CD14-positive monocyte (primary cell): ENCODE data around the gene PTPRE. TPM values are rescaled to one million over a fixed set of nuclear protein-coding genes. Genes with fewer than 3 reads are reported as not detected.
A peak's percentile ranks its signal among the peaks of the same experiment; 100 is the strongest.

ENCODE experiments used
- DNase-seq, 3 donors: peaks; one replicate each; pipeline ENCODE4 v3.0.0-alpha.2; 2011 to 2022
- H2AFZ ChIP-seq: 2 replicates; pipeline ENCODE4 v1.6.0; 2012; ENCODE audit warnings: mild to moderate bottlenecking, low read depth, low read length, inconsistent platforms; ENCODE audit not compliant: insufficient read depth, poor library complexity, severe bottlenecking
- H3K27ac ChIP-seq, 2 donors: 1 replicate in 1 of 2; 2 replicates in 1 of 2; pipeline ENCODE4 v1.5.1; 2012 to 2013; ENCODE audit warnings: low read length in 2 of 2, control low read depth in 1 of 2, inconsistent platforms in 1 of 2, low read depth in 1 of 2, mild to moderate bottlenecking in 1 of 2
- H3K27me3 ChIP-seq, 2 donors: one replicate each; pipeline versions ENCODE4 v1.6.0 to v1.6.1; 2011 to 2013; ENCODE audit warnings: low read length in 2 of 2; ENCODE audit not compliant: control insufficient read depth in 2 of 2, insufficient read depth in 2 of 2
- H3K36me3 ChIP-seq, 2 donors: replicated peaks in 1 of 2; 1 replicate in 1 of 2; 2 replicates in 1 of 2; pipeline versions ENCODE4 v1.5.1 to v1.6.1; 2012 to 2013; ENCODE audit warnings: low read length in 2 of 2, control low read depth in 1 of 2, inconsistent platforms in 1 of 2, mild to moderate bottlenecking in 1 of 2; ENCODE audit not compliant: insufficient read depth in 2 of 2, control insufficient read depth in 1 of 2
- H3K4me1 ChIP-seq, 2 donors: 1 replicate in 1 of 2; 2 replicates in 1 of 2; pipeline versions ENCODE4 v1.5.1 to v1.6.1; 2012 to 2013; ENCODE audit warnings: low read length in 2 of 2, control low read depth in 1 of 2, inconsistent platforms in 1 of 2, mild to moderate bottlenecking in 1 of 2, moderate library complexity in 1 of 2; ENCODE audit not compliant: insufficient read depth in 2 of 2, control insufficient read depth in 1 of 2
- H3K4me2 ChIP-seq: replicated peaks from 2 replicates; pipeline ENCODE3; 2012; ENCODE audit warnings: low read length, moderate library complexity, mild to moderate bottlenecking; ENCODE audit not compliant: poor library complexity, severe bottlenecking; ENCODE audit errors: extremely low read depth
- H3K4me3 ChIP-seq, 3 experiments: fragments of 200-600 bp in 1 of 3; sonication (generic) in 1 of 3; replicated peaks in 1 of 3; 1 replicate in 2 of 3; 2 replicates in 1 of 3; pipeline ENCODE4 v1.5.1; 2011 to 2013; ENCODE audit warnings: low read length in 3 of 3, mild to moderate bottlenecking in 3 of 3, control low read depth in 2 of 3, low read depth in 2 of 3, inconsistent platforms in 1 of 3, moderate library complexity in 1 of 3
- H3K79me2 ChIP-seq: 2 replicates; pipeline ENCODE4 v1.6.0; 2012; ENCODE audit warnings: mild to moderate bottlenecking, control low read depth, inconsistent platforms, low read length, moderate library complexity; ENCODE audit not compliant: insufficient read depth
- H3K9ac ChIP-seq: 2 replicates; pipeline ENCODE4 v1.6.0; 2017; ENCODE audit warnings: low read length, mild to moderate bottlenecking; ENCODE audit not compliant: insufficient read depth, poor library complexity, severe bottlenecking
- H3K9me3 ChIP-seq, 2 donors: replicated peaks in 1 of 2; 1 replicate in 1 of 2; 2 replicates in 1 of 2; pipeline versions ENCODE4 v1.5.1 to v1.6.1; 2012 to 2013; ENCODE audit warnings: low read length in 2 of 2, control low read depth in 1 of 2; ENCODE audit not compliant: control insufficient read depth in 1 of 2, insufficient read depth in 1 of 2
- H4K20me1 ChIP-seq: 2 replicates; pipeline ENCODE4 v1.6.0; 2012; ENCODE audit warnings: mild to moderate bottlenecking, low read length, control low read depth, moderate library complexity; ENCODE audit not compliant: insufficient read depth
- H3K27ac Mint-ChIP-seq, 7 donors: one replicate each; pipeline ENCODE4 v1.8.0; 2020; ENCODE audit warnings: mild to moderate bottlenecking in 7 of 7, mixed read lengths in 7 of 7, moderate library complexity in 6 of 7, inconsistent platforms in 2 of 7
- H3K27me3 Mint-ChIP-seq, 3 donors: one replicate each; pipeline ENCODE4 v1.8.0; 2021 to 2022; ENCODE audit warnings: low read depth in 3 of 3, mild to moderate bottlenecking in 3 of 3, mixed read lengths in 3 of 3, moderate library complexity in 3 of 3, inconsistent platforms in 1 of 3
- H3K36me3 Mint-ChIP-seq, 2 donors: one replicate each; pipeline ENCODE4 v1.8.0; 2020; ENCODE audit warnings: mixed read lengths in 2 of 2, inconsistent platforms in 1 of 2, mild to moderate bottlenecking in 1 of 2
- H3K4me1 Mint-ChIP-seq: one replicate; pipeline ENCODE4 v1.8.0; 2020; ENCODE audit warnings: mild to moderate bottlenecking, mixed read lengths
- H3K4me3 Mint-ChIP-seq, 2 donors: one replicate each; pipeline ENCODE4 v1.8.0; 2020; ENCODE audit warnings: mild to moderate bottlenecking in 2 of 2, mixed read lengths in 2 of 2, moderate library complexity in 1 of 2
- H3K9me3 Mint-ChIP-seq, 7 donors: one replicate each; pipeline ENCODE4 v1.8.0; 2020 to 2022; ENCODE audit warnings: mixed read lengths in 7 of 7, mild to moderate bottlenecking in 6 of 7, moderate library complexity in 6 of 7, inconsistent platforms in 2 of 7
- WGBS: methylation state at CpG from one replicate; pipeline ENCODE4 v1.1.5; 2013; ENCODE audit warnings: missing lambda C conversion rate; ENCODE audit not compliant: insufficient coverage; 5-methylcytosine and 5-hydroxymethylcytosine counted together
- intact Hi-C, 2 donors: fragments of 100-400 bp; cut with micrococcal nuclease; formaldehyde crosslinking; loops; one replicate each; pipeline versions ENCODE4 v1.15.0 to v1.15.1; 2023
- polyA plus RNA-seq, 3 donors: library from polyadenylated mRNA; depleted of rRNA in 1 of 3; unstranded in 2 of 3; stranded (reverse) in 1 of 3; fragments of 300-500 nt in 2 of 3; fragments of >200 nt in 1 of 3; fragmentation: Illumina TruSeq in 2 of 3; gene quantifications; 1 replicate in 2 of 3; 2 replicates in 1 of 3; pipeline ENCODE4 v1.2.3, GENCODE V29; 2012 to 2021
- TF ChIP-seq, protein P1 (sequence below): fragments of 200-600 bp; IDR thresholded peaks from one replicate; pipeline ENCODE4 v1.8.0; 2022; ENCODE audit warnings: antibody characterized with exemption, mild to moderate bottlenecking

The PTPRE gene
- polyA plus RNA-seq, 3 donors, result 95.2 to 271 (median 125) TPM

DNA sequence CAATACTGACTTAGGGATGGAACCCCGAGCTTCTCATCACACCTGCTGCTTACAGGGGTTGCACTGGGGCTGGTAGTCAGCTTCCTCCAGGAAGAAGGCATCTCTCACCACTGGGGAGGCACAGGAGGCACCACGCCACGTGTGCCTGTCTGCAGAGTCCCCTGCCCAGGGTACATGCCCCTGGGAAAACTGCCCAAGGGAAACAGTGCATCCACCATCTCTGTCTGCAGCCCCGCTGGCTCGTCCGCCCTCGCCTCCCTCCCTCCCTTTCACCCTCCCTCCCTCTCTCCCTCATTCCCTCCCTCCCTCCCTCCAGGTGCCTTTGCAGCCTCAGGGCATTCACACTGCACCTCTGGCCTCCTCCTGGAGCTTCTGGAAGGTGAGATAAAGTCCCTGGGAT is 101.1 kb downstream of the PTPRE start:
- intact Hi-C loops, result no loop called here
- H2AFZ ChIP-seq, result no peak overlapping the region
- no peaks in the 10 kb centered on the region for H3K27me3 ChIP-seq
- peaks cover 0 to 2% (median 0%) of the 10 kb centered on the region in 3 donors for H3K27me3 Mint-ChIP-seq
- peaks cover 11 to 21% of the 10 kb centered on the region in 2 donors for H3K4me1 ChIP-seq
- peaks cover 40% of the 10 kb centered on the region for H3K4me1 Mint-ChIP-seq
- DNase-seq, result no peak
- H3K27ac Mint-ChIP-seq, result no peak overlapping the region
- H3K36me3 Mint-ChIP-seq, result peaks cover 5 to 18% of the 10 kb centered on the region in 2 donors
- peaks cover 0 to 11% of the 10 kb centered on the region in 2 donors for H3K36me3 ChIP-seq
- H3K9me3 ChIP-seq, result no peaks in the 10 kb centered on the region
- WGBS, result 84% methylated on average over 7 of the region's 7 CpGs
- TF ChIP-seq, protein P1, sequence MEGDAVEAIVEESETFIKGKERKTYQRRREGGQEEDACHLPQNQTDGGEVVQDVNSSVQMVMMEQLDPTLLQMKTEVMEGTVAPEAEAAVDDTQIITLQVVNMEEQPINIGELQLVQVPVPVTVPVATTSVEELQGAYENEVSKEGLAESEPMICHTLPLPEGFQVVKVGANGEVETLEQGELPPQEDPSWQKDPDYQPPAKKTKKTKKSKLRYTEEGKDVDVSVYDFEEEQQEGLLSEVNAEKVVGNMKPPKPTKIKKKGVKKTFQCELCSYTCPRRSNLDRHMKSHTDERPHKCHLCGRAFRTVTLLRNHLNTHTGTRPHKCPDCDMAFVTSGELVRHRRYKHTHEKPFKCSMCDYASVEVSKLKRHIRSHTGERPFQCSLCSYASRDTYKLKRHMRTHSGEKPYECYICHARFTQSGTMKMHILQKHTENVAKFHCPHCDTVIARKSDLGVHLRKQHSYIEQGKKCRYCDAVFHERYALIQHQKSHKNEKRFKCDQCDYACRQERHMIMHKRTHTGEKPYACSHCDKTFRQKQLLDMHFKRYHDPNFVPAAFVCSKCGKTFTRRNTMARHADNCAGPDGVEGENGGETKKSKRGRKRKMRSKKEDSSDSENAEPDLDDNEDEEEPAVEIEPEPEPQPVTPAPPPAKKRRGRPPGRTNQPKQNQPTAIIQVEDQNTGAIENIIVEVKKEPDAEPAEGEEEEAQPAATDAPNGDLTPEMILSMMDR, result no peak
- peaks cover 91% of the 10 kb centered on the region for H4K20me1 ChIP-seq
- H3K9ac ChIP-seq, result no peak overlapping the region
- no peak overlapping the region for H3K4me3 ChIP-seq
- H3K9me3 Mint-ChIP-seq, result no peaks in the 10 kb centered on the region
- no peak overlapping the region for H3K4me2 ChIP-seq
- no peak overlapping the region for H3K27ac ChIP-seq
- peaks cover 19% of the 10 kb centered on the region for H3K79me2 ChIP-seq
- no peak overlapping the region for H3K4me3 Mint-ChIP-seq

DNA sequence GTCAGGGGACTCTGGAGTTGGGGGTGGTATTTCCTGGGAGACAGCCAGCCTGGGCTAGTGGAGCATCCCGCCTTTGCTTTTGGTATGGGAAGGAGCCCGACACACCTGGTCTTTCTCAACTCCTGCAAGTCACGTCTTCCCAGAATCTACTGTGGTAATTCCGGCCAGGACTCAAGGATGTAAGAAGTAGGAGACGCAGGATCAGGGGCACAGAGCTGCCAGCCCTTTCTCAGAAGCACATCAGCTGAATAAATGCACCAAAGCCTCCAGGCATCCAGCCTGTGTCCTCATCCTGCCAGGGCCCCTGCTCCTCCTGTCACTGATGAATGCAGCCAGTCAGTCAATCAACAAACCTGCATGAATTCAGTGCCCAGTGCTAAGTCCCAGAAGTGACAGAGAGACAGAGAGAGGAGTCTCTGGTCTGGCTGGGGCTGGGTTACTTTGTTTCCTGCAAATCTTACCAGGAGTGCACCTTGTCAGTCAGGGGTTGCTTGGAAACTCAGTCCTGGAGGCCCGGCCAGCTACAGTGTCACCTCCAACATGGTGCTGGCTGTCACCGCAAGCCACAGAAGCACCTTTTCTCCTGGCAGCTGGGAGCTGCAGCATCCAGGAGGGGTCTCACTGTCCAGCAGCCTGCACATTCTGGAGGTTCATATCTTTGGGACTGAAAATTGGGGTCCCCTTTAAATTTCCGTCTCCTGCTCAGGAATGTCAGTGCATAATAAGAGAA is 101.8 kb downstream of the PTPRE start:
- Histone ChIP-seq H3K4me3 (no peak overlapping the region), H3K4me1 (peaks cover 11 to 21% of the 10 kb centered on the region in 2 donors), H3K79me2 (peaks cover 22% of the 10 kb centered on the region), H3K4me2 (no peak overlapping the region), H3K27me3 (no peaks in the 10 kb centered on the region), H4K20me1 (peaks cover 91% of the 10 kb centered on the region), H2AFZ (no peak overlapping the region), H3K36me3 (peaks cover 0 to 11% of the 10 kb centered on the region in 2 donors), H3K9me3 (no peaks in the 10 kb centered on the region), H3K27ac (no peak overlapping the region), H3K9ac (no peak overlapping the region)
- 97% methylated on average over 8 of the region's 8 CpGs for WGBS
- H3K36me3 Mint-ChIP-seq, result peaks cover 5 to 18% of the 10 kb centered on the region in 2 donors
- H3K9me3 Mint-ChIP-seq, result peaks cover 0 to 3% (median 0%) of the 10 kb centered on the region in 7 donors
- H3K27me3 Mint-ChIP-seq, result peaks cover 0 to 2% (median 0%) of the 10 kb centered on the region in 3 donors
- intact Hi-C loops, result no loop called here
- no peak for DNase-seq
- peaks cover 40% of the 10 kb centered on the region for H3K4me1 Mint-ChIP-seq
- H3K27ac Mint-ChIP-seq, result peak overlapping the region in 1 of 7 donors; percentile 78
- H3K4me3 Mint-ChIP-seq, result no peak overlapping the region
- TF ChIP-seq, protein P1, result no peak
